Non-pigmented ciliary epithelial cell (primary cell): ENCODE measurements around the gene SYNDIG1.

Experiments used
- DNase-seq: peaks from one replicate; pipeline ENCODE4 v3.0.0-alpha.2; 2010; ENCODE audit warnings: low read depth

SYNDIG1 gene

GRCh38 chr20:24473435-24474223, 4.2 kb downstream of the SYNDIG1 start:
- DNase-seq, result no peak

- no peak for DNase-seq
Measured at GRCh38 chr20:24477831-24478547, 8.6 kb downstream of the SYNDIG1 start.

- DNase-seq, result no peak
Measured at GRCh38 chr20:24478584-24478983, 9.2 kb downstream of the SYNDIG1 start.

DNA sequence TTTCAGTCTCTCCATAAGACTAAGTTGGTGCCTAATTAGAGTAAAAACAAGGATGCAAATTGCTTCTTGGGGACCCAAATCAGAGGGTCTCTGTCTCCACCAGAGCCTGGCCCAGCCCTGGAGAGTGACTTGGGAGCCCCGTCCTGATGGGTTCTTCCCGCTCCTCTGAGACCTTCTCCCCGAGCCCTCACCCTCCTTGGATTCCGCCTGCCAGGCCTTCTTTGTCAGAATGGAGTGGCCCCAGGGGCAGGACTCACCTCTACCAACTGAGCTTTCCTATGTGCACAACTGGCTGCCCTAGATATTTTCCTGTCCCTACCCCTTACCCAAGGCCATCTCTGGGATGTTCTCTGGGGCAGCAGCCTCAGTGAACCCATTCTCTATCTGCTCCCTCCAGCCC, 9.7 kb downstream of the SYNDIG1 start:
- DNase-seq, result no peak

DNA sequence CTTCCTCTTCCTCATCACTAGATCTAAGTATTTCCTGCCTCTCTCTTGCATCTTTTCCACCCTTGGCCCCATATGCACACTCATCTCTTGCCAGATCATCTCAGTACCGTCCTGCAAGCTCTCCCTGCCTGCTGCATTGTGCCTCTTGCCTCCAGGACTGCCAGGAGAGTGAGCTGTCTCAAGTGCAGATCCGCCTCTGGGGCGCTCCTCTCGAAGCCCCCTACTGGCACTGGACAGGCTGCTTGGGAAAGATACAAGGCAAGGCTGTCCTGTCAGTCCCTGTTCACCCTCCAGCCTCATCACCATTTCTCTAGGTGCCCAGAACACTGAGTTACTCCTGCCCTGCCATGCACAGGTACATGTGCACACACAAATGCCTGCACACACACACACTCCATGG, 10.2 kb downstream of the SYNDIG1 start:
- no peak for DNase-seq

- DNase-seq, result no peak
Measured at GRCh38 chr20:24480509-24480908, 11.1 kb downstream of the SYNDIG1 start.

DNA sequence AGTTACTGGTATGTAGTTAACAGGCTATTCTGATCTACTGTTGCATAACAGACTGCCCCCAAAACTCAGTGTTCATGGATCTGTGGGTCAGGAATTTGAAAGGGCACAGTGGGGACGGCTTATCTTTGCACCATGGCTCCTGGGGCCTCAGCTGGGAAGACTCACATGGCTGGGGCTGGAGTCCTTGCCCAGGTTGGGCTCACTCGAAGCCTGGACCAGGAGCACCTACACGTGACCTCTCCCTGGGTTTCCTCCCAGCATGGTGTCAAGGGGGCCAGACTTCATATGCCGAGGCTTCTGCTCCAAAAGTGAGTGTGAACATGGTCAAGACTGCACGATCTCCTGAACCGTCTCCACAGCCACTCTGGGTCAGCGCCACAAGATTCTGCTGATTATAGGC, 11.7 kb downstream of the SYNDIG1 start:
- DNase-seq, result no peak

- no peak for DNase-seq
Measured at GRCh38 chr20:24483435-24484080, 14.1 kb downstream of the SYNDIG1 start.

- DNase-seq, result no peak
Measured at GRCh38 chr20:24484081-24484450, 14.6 kb downstream of the SYNDIG1 start.

- DNase-seq, result no peak
Measured at GRCh38 chr20:24485981-24486380, 16.6 kb downstream of the SYNDIG1 start.

DNA sequence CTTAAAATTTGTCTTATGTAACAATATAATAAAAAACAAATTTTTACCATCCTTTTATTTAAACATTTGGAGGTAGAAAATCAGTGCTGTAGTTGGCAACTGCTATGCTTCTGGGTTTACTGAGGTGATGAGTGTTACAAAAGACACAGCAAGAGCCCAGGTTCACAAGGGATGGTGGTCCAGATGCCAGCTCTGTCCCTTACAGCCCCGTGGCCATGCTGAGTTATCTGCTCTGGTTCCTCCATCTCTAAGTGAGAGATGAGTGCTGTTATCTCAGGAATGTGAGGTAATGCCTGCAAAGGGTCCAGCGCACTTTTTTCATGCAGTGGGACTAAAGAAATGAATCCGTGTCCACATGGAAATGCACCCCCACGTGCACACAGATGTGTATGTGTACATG, 17.8 kb downstream of the SYNDIG1 start:
- no peak for DNase-seq

DNA sequence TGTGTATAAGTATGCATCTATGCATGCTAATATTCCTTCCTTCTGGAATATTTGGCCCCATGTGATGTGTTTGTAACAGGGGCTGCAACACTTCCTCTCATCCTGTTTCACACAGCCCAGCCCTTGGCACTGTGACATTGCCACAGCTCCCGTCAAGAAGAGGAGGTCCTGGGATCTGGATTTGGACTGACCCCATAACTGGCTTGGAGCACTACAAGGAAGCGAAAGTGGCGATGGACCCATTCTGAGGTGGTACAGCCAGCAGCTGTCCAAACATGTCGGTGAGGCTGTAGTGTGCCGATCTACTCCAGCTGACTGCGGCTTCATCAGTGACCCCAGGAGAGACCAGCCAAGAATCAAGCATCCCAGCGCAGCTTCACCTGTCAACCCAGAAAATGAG, 18.2 kb downstream of the SYNDIG1 start:
- DNase-seq, result no peak

- no peak for DNase-seq
Measured at GRCh38 chr20:24488064-24488799, 18.8 kb downstream of the SYNDIG1 start.

GRCh38 chr20:24488800-24489175, 19.4 kb downstream of the SYNDIG1 start:
- DNase-seq, result no peak

- DNase-seq, result no peak
Measured at GRCh38 chr20:24489193-24489592, 19.8 kb downstream of the SYNDIG1 start.

DNA sequence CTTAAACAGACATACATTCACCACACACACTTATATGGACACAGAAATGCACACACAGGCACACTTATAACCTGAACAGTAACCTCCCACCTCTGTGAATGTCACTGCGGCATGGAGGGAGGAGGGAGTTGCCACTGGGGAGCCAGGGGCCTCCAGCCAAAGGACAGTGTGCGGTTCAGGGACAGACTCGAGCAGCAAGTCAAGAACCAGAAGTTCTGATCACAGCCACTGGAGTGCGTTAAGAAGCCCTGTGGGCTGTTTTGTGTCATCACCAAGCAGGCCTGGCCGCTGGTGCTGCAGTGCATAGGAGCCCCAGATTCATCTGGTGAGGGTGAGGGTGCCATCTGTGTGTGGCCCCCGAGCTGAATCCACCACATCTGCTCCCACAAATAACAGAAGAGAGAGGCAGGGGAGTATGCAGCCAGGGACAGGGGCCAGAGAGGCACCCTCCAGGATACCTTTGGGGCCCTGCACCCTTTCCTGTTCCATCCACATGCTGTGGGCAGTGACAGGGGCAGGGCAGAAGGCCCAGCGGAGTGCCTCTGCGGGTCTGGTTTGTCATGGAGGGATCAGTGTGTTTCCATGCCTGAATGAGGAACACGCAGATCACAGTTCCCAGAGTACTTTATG, 20.3 kb downstream of the SYNDIG1 start:
- DNase-seq, result no peak

DNA sequence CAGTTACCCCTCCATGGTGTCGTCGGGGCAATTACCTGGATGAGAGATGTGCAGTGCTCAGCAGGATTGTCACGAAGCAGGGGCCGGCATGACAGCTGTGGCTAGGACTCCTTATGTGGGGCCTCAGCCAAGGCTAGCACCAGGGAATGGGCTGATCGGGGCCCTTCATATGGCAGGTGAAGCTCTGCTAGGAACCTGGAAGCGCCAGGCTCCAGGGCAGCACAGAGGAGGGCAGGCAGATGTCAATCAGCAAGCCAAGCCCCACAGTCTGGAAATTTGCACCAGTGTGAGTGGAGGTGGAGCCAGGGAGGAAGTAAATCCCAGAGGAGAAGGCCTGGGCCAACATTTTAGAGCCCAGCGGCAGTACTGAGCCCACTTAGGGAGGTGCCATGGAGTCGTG, 21.2 kb downstream of the SYNDIG1 start:
- no peak for DNase-seq

- no peak for DNase-seq
Measured at GRCh38 chr20:24491041-24491756, 21.8 kb downstream of the SYNDIG1 start.

DNA sequence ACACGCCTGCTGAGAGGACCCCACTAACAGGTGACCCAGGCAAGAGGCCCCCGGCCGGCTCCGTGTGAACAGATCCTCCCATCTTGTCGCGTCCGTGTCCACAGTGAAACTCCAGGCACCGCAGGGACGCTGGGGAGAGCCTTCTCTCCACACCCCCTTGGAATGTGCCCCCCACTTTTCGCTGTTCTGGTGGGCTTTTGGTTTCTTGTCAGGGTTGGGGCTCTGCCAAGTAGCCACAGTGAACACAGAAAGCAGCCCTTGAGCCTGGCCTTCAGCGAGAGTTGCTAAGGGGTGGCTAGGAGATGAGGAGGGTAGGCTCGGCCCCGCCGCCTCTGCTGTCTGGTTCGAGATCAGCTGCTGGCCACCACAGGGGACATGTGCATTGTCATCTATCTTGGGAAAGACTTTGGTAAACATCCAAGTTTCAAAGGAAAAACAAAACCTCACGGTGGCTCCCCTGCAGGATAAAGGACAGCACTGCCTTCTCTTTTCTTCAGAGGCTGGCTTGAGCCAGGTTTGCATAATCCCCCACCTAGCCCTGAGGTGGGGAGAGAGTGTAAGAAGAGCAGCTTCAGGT, 22.7 kb downstream of the SYNDIG1 start:
- DNase-seq, result no peak

DNA sequence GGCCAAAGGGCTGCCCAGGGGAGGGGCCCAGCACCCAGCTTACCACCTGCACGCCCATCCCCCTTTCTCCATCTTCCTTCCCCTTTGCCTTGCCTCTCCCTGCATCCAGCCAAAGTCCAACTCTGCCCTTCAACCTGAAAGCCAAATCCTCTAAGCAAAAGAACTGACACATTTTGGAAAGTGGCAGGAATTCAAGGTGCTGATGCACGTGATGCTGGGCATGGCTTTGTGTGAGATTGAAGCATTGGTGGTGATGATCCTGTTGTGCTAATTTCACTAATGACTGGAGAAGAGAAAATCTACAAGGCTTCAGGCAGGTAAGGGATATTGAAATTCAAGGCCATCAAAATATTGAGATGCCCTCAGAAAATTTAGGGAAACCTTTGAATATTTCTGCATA, 23.3 kb downstream of the SYNDIG1 start:
- DNase-seq, result no peak

GRCh38 chr20:24493181-24493580, 23.8 kb downstream of the SYNDIG1 start:
- no peak for DNase-seq
